Prostate gland (tissue), 2 donors: ENCODE results near the gene ICA1.

Source experiments
- CTCF ChIP-seq, 4 experiments: fragments of 200-600 bp in 2 of 4; fragments of 450-650 bp in 2 of 4; sonication (generic) in 2 of 4; IDR thresholded peaks; 1 replicate in 3 of 4; 2 replicates in 1 of 4; pipeline ENCODE4 v1.5.1; 2016 to 2019; ENCODE audit warnings: antibody characterized with exemption in 4 of 4, mild to moderate bottlenecking in 2 of 4, moderate library complexity in 2 of 4
- POLR2A ChIP-seq: fragments of 450-650 bp; IDR thresholded peaks from one replicate; pipeline ENCODE4 v1.6.1; 2016; ENCODE audit warnings: antibody characterized with exemption, mild to moderate bottlenecking

GRCh38 chr7:8278183-8278582 lies 16.2 kb upstream of the ICA1 start:
- TF ChIP-seq CTCF (IDR thresholded peaks at IDR 0.05) = no peak
- TF ChIP-seq POLR2A = no peak
